Cardiac fibroblast (primary cell): ENCODE measurements around the gene SEMG2.

Experiments used
- DNase-seq, 2 donors: peaks; one replicate each; pipeline versions ENCODE4 v3.0.0 to v3.0.0-alpha.2; 2010; ENCODE audit warnings: low read depth in 2 of 2
- H3K4me3 ChIP-seq, 2 donors: replicated peaks in 1 of 2; 1 replicate in 1 of 2; 2 replicates in 1 of 2; pipeline ENCODE4 v1.5.1; 2011; ENCODE audit warnings: low read depth in 2 of 2, low read length in 2 of 2, mild to moderate bottlenecking in 2 of 2, moderate library complexity in 1 of 2
- TF ChIP-seq, protein P1 (sequence below): IDR thresholded peaks from one replicate; pipeline ENCODE4 v1.5.1; 2011; ENCODE audit warnings: low read depth, mild to moderate bottlenecking, low read length, inconsistent platforms

Gene SEMG2

GRCh38 chr20:45209924-45210323 lies 11.2 kb upstream of the SEMG2 start:
- TF ChIP-seq, protein P1, sequence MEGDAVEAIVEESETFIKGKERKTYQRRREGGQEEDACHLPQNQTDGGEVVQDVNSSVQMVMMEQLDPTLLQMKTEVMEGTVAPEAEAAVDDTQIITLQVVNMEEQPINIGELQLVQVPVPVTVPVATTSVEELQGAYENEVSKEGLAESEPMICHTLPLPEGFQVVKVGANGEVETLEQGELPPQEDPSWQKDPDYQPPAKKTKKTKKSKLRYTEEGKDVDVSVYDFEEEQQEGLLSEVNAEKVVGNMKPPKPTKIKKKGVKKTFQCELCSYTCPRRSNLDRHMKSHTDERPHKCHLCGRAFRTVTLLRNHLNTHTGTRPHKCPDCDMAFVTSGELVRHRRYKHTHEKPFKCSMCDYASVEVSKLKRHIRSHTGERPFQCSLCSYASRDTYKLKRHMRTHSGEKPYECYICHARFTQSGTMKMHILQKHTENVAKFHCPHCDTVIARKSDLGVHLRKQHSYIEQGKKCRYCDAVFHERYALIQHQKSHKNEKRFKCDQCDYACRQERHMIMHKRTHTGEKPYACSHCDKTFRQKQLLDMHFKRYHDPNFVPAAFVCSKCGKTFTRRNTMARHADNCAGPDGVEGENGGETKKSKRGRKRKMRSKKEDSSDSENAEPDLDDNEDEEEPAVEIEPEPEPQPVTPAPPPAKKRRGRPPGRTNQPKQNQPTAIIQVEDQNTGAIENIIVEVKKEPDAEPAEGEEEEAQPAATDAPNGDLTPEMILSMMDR = no peak
- no peak overlapping the region for H3K4me3 ChIP-seq
- DNase-seq = no peak

- no peak overlapping the region for H3K4me3 ChIP-seq
- no peak for DNase-seq
- TF ChIP-seq, protein P1 = no peak
Measured at GRCh38 chr20:45211569-45212474, 9.4 kb upstream of the SEMG2 start.

GRCh38 chr20:45212836-45213235 lies 8.3 kb upstream of the SEMG2 start:
- TF ChIP-seq, protein P1 = no peak
- DNase-seq = no peak
- H3K4me3 ChIP-seq = no peak overlapping the region

DNA sequence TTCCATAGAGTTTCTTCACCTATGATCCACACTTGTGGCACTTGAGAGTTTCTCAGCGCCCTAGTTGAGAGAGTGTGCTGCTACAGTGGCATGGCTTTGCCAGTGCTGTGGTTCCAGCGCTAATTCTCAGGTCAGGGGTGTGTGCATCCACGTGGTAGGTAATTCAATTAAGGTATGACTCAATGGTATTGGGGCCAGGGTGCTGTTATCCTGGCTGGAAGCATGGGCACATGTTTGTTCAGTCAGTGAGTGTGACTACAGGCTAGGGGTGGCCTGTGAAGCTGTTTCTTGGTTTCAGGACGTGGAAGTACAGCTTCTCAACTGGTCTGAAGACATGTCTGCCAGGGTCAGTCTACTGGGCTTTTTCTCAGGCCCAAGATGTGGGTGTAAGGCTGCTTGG lies 3.0 kb upstream of the SEMG2 start:
- TF ChIP-seq, protein P1 = no peak
- DNase-seq = no peak
- no peak overlapping the region for H3K4me3 ChIP-seq

DNA sequence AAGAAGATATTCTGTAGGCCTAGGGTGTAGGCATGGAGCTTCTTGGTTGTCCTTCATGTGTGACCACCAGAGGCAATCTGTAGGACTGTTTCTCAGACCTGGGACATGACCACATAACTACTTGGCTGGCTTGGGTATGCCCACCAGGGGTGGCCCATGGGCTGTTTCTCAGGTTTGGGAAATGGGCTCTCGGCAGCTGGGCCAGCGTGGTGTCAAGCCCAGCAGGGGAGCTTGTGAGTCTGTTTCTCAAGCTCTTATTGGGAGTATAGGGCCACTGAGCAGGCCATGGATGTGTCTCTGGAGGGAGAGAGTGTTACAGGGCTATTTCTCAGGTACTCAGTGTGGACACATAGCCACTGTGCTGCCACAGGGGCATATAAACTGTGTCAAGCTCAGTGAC lies 2.5 kb upstream of the SEMG2 start:
- TF ChIP-seq, protein P1 = no peak
- DNase-seq = no peak
- H3K4me3 ChIP-seq = no peak overlapping the region

GRCh38 chr20:45223136-45223535 lies 2.0 kb downstream of the SEMG2 start:
- no peak for DNase-seq
- H3K4me3 ChIP-seq = no peak overlapping the region
- TF ChIP-seq, protein P1 = no peak
